GM13976 (cell line): ENCODE results near the gene KAT7.

Experiments
- DNase-seq: peaks from one replicate; pipeline ENCODE4 v3.0.0; 2012; ENCODE audit warnings: low spot score
- in situ Hi-C: fragments of 300-500 bp; cut with MboI; formaldehyde crosslinking; loops from one replicate; pipeline ENCODE4 v1.12.0; 2022; ENCODE audit warnings: low sequenced_read_pairs, mixed read lengths, inconsistent platforms; ENCODE audit not compliant: unreplicated experiment
- TF ChIP-seq, protein P1 (sequence below): IDR thresholded peaks from 2 replicates; pipeline ENCODE4 v1.5.1; 2012; ENCODE audit warnings: borderline replicate concordance, mild to moderate bottlenecking; ENCODE audit not compliant: insufficient read depth; ENCODE audit errors: extremely low read depth, missing control alignments, control extremely low read depth

Gene KAT7

DNA sequence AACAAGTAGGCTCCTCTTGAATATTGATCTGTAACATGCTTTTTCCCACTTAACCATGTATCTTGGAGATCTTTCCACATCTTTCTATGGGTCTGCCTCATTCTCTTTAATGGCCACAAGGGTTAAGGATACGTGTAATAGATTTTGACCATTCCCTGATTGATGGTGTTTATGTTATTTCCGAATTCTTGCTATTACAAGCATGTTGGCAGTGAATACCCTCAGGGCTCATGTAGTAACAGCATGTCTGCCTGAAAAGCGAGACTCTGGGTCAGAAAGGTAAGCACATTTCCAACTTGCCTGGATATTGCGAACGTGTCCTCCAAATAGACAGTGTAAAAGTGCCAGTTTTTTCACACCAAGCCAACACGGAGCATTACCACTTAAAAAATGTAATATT, 54.4 kb downstream of the KAT7 start:
- no peak for DNase-seq
- in situ Hi-C loops, result loop anchor here (10.0 kb wide), 1 partner anchor 268 kb away; the partner anchor contains the start of gene NXPH3
- TF ChIP-seq, protein P1, sequence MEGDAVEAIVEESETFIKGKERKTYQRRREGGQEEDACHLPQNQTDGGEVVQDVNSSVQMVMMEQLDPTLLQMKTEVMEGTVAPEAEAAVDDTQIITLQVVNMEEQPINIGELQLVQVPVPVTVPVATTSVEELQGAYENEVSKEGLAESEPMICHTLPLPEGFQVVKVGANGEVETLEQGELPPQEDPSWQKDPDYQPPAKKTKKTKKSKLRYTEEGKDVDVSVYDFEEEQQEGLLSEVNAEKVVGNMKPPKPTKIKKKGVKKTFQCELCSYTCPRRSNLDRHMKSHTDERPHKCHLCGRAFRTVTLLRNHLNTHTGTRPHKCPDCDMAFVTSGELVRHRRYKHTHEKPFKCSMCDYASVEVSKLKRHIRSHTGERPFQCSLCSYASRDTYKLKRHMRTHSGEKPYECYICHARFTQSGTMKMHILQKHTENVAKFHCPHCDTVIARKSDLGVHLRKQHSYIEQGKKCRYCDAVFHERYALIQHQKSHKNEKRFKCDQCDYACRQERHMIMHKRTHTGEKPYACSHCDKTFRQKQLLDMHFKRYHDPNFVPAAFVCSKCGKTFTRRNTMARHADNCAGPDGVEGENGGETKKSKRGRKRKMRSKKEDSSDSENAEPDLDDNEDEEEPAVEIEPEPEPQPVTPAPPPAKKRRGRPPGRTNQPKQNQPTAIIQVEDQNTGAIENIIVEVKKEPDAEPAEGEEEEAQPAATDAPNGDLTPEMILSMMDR, result no peak

DNA sequence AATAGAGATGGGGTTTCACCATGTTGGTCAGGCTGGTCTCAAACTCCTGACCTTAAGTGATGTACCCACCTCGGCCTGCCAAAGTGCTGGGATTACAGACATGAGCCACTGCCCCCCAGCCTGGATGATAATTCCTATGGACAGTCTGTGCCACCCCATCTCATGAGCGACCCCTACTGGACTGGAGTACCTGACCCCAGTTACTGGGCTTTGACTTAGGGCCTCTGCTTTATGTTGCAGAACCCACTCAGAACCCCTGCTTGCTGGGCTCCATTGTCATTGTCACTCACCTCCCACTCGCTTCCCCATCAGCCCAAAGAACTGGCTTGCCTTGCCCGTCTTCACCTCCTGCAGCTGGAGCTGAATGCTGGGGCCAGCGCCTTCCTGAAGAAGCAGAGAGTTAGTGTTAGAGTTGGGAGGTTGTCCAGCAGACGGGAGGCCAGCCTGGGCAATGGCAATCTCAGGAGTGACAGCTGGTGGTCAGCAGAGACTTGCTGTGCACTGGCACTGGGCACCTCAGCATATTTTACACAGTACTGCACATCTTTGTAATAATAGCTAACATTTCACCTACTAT, 55.4 kb downstream of the KAT7 start:
- TF ChIP-seq, protein P1, result peak; percentile 40
- in situ Hi-C loops, result loop anchor here (10.0 kb wide), 1 partner anchor 269 kb away; the partner anchor contains the start of gene NXPH3
- no peak for DNase-seq

DNA sequence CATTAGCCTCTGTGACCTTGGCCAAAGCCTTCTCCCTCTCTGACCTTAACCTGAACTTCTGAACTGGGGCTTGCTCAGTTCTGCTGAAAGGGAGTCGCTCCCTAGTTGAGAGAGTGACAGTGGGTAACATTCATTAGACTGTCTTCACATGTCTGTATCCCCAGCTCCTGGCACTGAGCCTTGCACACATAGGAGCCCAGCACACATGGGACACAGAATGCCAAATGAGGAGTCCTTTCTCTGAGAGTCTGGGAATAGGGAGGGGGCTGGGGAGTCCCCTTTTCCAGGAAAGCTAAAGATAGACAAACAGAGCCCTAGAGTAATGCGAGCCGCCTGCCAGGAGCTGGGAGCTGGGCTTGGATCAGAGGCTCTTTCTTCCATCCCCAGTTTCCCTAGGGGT, 56.8 kb downstream of the KAT7 start:
- TF ChIP-seq, protein P1, result no peak
- DNase-seq, result no peak
- in situ Hi-C loops, result loop anchor here (10.0 kb wide), 1 partner anchor 271 kb away; the partner anchor contains the start of gene NXPH3

DNA sequence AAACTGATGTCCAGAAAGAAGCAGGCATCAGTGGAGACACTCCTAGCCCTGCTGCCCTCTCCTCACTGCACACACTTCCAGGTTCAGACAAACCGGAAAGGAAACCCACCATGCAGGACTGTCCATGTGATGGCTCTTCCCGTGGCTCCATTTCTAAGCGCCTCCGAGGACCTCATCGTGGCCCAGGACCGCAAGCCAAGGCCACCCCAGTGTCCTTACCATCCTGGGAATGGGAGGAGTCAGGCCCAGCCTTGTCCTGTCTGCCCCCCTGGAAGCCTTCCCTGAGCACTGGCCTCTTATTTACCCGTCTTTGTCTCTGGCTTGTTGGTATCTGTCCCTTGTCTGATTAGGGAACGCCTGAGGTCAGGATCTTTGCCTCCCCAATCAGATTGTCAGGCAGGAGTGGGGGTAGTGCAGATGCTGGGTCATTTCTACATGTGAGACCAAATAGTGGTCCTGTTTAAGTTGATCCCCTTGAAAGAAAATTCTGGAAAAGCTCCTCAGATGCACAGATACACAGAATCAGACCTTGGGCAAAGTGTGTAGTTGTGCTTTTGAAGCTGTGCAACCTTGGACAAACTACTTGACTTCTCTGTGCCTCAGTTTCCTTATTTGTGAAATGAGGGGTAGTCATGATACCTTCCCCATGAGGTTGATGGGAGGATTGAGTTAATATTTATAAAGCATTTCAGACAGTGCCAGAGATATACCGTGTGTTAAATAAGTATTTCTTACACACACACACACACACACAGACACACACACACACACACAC, 58.6 kb downstream of the KAT7 start:
- in situ Hi-C loops, result loop anchor here (10.0 kb wide), 1 partner anchor 272 kb away; the partner anchor contains the start of gene NXPH3
- no peak for DNase-seq
- TF ChIP-seq, protein P1, result no peak

DNA sequence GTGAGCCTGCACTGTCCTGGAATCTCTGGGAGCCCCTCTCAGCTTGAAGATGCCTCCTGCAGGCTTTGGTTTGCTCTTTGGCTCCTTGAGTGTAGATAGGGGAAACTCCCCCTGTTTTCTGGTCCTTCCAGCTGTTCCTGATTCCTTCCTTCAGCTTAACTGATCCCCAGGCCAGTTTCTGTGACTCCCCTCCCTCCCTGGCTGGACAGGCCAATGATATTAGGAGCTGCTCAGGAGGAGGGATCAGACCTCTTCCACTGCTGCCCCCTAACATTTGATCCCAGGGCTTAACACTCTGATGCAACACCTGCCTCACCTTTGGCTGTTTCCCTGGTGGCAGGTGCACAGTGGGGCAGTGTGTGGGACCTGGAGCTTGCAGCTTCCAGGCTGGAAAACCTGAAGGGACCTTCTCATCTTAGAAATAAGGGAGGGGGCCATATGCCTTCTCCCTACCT, 59.6 kb downstream of the KAT7 start, which contains the start of gene TAC4:
TAC4 (minus strand) TSS at position 51 of the 455 bp plus-strand sequence. CDS start 52 bp downstream, outside the sequence.
- TF ChIP-seq, protein P1, result no peak
- DNase-seq, result no peak
- in situ Hi-C loops, result loop anchor here (10.0 kb wide), 1 partner anchor 273 kb away; the partner anchor contains the start of gene NXPH3

DNA sequence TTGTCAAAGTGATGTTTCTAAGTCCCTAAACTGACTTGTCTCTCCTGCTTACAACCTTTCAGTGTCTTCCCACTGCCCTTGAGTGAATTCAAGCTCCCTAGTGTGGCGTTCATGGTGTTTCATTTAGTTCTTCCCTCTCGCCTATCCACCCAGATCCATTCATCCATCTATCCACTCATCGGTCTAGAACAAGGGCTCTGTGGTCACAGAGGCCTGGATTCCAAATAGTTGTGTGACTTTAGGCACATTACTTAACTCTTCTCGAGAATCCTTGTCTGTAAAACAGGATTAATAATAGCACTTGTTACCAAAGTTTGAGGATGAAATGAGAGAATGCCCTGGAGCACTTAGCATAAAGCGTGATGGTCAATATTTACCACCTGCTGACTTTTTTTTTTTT, 60.3 kb downstream of the KAT7 start:
- no peak for DNase-seq
- in situ Hi-C loops, result loop anchor here (10.0 kb wide), 1 partner anchor 274 kb away; the partner anchor contains the start of gene NXPH3
- TF ChIP-seq, protein P1, result no peak
